ENCODE data around the gene OR5T2. TPM values are rescaled to one million over a fixed set of nuclear protein-coding genes. Genes with fewer than 3 reads are reported as not detected.
"Not testable (repeated sequence)": the region's sequence is repeated elsewhere in the genome, so short reads cannot be mapped to it uniquely, and the experiment has no call there.

Gene OR5T2
- total RNA-seq: not detected

GRCh38 chr11:56234155-56234554 is at the start of gene OR5T2:
Gene OR5T2, minus strand, starts transcription at chr11:56234255. Its CDS starts 1,193 bp downstream, at chr11:56233062.
- no peak for ATAC-seq

GRCh38 chr11:56273854-56274253 is 39.8 kb upstream of the OR5T2 start, which contains the start of gene OR5T1:
Gene OR5T1, plus strand, starts transcription at chr11:56274154. Its CDS starts 1,485 bp downstream, at chr11:56275639.
- no peak for ATAC-seq

- no peak for ATAC-seq
Measured at GRCh38 chr11:56271092-56271491, 37.0 kb upstream of the OR5T2 start.

GRCh38 chr11:56251954-56252353 is 17.9 kb upstream of the OR5T2 start, which contains the start of gene OR5T3:
Gene OR5T3, plus strand, starts transcription at chr11:56252254. Its CDS starts 0 bp downstream, at chr11:56252254.
- no peak for ATAC-seq

GRCh38 chr11:56219735-56220134 is 14.3 kb downstream of the OR5T2 start:
- not testable (repeated sequence) for ATAC-seq

DNA sequence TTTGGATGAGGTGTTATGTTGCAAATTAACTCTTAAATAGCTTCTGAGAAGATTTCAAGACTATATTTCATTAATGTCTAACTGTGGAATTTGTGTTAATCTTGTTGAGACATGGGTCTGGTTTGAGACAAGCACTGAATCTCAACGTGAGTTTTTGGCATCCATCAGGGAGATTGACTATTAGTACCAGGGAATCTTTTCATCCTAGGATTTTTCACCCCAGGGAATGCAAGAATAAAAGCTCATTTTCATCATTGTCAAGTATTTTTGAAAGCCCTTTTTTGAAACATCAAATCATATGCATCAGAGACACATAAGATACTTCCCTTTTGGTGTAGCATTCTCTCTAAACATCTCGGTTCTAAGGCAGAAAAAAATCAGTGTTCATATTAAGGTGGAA is 19.5 kb downstream of the OR5T2 start:
- no peak for ATAC-seq

DNA sequence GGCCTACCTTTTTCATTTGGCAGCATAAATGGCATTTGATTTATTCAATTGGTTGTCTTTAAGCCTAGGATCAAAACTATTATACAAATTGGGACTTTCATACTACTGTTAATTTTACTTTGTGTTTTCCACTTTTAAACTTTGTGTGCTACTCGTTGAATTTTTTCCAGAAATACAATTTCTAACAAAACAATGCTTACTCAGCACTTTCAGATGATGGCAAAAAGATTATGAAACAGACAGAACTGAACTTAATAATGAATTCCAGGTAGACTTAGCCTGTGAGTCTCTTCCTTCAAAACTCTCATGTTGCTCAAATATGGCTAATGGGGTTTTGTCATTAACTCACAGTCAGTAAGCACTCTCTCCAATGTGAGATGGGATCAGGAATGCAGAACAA is 26.3 kb downstream of the OR5T2 start:
- no peak for ATAC-seq

DNA sequence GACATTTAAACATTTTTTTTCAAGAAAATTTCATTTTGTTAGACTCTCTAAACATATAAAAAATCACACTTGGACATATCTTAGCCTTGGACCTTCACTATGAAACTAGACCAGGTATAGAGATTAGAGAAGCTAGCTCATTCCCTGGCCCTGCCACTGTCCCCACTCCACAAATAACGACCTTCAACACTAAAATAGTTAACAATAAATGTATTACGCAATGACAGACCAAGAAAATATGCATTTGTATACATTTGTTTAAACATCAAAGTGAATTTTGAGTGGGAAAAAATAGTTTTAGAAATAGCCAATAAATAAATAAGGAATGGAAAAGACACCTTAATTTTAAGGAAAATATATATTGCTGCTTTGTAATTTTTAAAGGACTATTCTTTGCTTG is 36.7 kb downstream of the OR5T2 start:
- ATAC-seq: no peak

- no peak for ATAC-seq
Measured at GRCh38 chr11:56196705-56197104, 37.4 kb downstream of the OR5T2 start.

DNA sequence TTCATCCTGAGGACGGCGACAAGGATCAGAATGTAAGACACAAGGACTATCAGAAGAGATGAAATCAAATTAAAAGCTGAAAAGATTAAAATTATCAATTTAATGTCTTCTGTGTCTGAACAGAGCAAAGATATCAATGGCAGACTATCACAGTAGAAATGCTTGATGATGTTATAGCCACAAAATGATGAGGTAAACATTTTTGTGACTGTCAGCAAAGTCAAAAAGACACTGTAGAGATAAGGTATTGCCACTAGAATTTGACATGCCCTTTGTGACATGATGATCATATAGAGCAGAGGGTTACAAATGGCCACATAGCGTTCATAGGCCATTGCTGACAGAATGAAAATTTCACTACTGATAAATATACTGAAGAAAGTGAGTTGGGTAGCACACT is 45.5 kb downstream of the OR5T2 start:
- ATAC-seq: no peak

GRCh38 chr11:56183459-56183858 is 50.6 kb downstream of the OR5T2 start:
- ATAC-seq: no peak

Other genes with a start within 250 kb of the OR5T2 start
- not detected for gene OR5F1, start 239.6 kb downstream of the OR5T2 start, total RNA-seq
- not detected for gene OR5AS1, start 206.6 kb downstream of the OR5T2 start, total RNA-seq
- not detected for gene OR8I2, start 140.9 kb downstream of the OR5T2 start, total RNA-seq
- gene OR8H2, start 130.6 kb downstream of the OR5T2 start, total RNA-seq: not detected
- gene OR8H3, start 111.9 kb downstream of the OR5T2 start, total RNA-seq: not detected
- gene OR8J3, start 94.1 kb downstream of the OR5T2 start, total RNA-seq: not detected
- not detected for gene OR8K5, start 73.9 kb downstream of the OR5T2 start, total RNA-seq
- gene OR5J2, start 57.6 kb downstream of the OR5T2 start, total RNA-seq: not detected
- not detected for gene OR5T3, start 18.0 kb upstream of the OR5T2 start, total RNA-seq
- not detected for gene OR5T1, start 39.9 kb upstream of the OR5T2 start, total RNA-seq
- not detected for gene OR8H1, start 58.0 kb upstream of the OR5T2 start, total RNA-seq
- gene OR8K3, start 80.9 kb upstream of the OR5T2 start, total RNA-seq: not detected
- gene OR8K1, start 111.8 kb upstream of the OR5T2 start, total RNA-seq: not detected
- gene OR8J1, start 120.0 kb upstream of the OR5T2 start, total RNA-seq: not detected
- not detected for gene OR8U1, start 141.4 kb upstream of the OR5T2 start, total RNA-seq
- not detected for gene OR5AL1, start 178.4 kb upstream of the OR5T2 start, total RNA-seq
- gene OR5M3, start 239.1 kb upstream of the OR5T2 start, total RNA-seq: not detected

All from esophagus mucosa (tissue), 1 donor.